Hematopoietic multipotent progenitor cell treated with erythropoietin and hydrocortisone succinate and interleukin-3 and kit ligand, for 6 days (in vitro differentiated cells): Measurements from ENCODE around the gene RBP3.
A peak's percentile ranks its signal among the peaks of the same experiment; 100 is the strongest.
"Not testable (repeated sequence)": the region's sequence is repeated elsewhere in the genome, so short reads cannot be mapped to it uniquely, and the experiment has no call there.

Experiments used
- DNase-seq: peaks from one replicate; pipeline ENCODE4 v3.0.0-alpha.2; 2015

The RBP3 gene

GRCh38 chr10:47376522-47377220 is 28.5 kb downstream of the RBP3 start:
- no peak for DNase-seq

- DNase-seq = no peak
Measured at GRCh38 chr10:47378183-47378510, 30.0 kb downstream of the RBP3 start.

DNA sequence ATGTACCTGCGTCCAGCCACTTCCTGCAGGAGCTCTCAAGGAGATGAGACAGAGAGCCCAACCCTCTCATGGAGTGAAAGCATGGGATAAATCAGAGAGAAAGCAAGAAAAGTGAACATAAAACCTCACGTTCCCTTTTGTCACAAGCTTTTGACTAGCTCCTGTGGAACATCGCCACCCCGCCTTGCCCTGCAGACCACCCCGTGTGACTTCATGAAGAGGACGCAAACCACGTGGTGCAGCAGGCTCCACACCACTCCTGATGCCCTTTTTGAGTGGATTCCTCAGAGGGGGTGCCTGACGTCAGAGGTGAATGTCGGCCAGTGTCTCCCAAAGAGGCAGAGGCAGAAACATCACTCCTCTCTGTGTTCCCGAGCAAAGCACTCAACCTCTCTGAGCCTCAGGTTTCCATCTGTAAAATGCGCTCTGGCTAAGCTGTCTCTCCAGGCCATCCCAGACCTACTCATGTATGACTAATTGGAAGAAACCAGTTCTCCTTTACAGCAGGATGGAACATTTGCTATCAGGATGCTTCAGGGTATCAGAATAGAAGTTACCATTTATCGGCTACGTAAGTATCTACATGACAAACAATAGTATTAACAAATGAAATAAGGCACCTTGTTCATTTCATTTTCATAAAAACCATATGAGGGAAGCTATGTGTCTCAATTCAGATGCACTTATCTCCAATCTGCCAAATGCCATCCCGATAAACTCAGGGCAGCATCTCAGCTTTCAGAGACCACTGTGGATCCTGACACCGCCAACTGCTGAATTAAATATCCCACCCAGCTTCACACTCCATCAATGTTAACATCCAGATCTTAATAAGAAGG is 30.7 kb downstream of the RBP3 start:
- no peak for DNase-seq

DNA sequence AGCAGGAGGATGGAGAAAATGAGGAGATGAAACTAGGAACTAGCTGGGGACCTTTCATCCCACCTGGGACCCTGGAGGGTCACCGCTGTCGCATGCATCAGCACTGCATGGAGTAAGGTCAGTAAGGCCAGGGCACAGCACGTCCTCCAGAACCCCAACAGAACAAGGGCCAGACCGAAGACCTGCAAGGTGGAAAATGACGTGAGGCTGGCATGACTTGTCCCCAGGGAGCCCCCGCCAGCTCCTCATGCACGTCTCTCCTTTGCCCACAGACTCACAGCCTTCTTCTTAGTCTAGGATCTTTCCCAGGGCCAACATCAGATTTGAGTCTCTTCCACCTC is 31.3 kb downstream of the RBP3 start:
- no peak for DNase-seq

GRCh38 chr10:47379901-47380300 is 31.7 kb downstream of the RBP3 start:
- DNase-seq = no peak

- DNase-seq = no peak
Measured at GRCh38 chr10:47380341-47381102, 32.4 kb downstream of the RBP3 start.

GRCh38 chr10:47381103-47381395 is 32.9 kb downstream of the RBP3 start:
- DNase-seq = no peak

GRCh38 chr10:47381427-47382379 is 33.5 kb downstream of the RBP3 start:
- DNase-seq = no peak

DNA sequence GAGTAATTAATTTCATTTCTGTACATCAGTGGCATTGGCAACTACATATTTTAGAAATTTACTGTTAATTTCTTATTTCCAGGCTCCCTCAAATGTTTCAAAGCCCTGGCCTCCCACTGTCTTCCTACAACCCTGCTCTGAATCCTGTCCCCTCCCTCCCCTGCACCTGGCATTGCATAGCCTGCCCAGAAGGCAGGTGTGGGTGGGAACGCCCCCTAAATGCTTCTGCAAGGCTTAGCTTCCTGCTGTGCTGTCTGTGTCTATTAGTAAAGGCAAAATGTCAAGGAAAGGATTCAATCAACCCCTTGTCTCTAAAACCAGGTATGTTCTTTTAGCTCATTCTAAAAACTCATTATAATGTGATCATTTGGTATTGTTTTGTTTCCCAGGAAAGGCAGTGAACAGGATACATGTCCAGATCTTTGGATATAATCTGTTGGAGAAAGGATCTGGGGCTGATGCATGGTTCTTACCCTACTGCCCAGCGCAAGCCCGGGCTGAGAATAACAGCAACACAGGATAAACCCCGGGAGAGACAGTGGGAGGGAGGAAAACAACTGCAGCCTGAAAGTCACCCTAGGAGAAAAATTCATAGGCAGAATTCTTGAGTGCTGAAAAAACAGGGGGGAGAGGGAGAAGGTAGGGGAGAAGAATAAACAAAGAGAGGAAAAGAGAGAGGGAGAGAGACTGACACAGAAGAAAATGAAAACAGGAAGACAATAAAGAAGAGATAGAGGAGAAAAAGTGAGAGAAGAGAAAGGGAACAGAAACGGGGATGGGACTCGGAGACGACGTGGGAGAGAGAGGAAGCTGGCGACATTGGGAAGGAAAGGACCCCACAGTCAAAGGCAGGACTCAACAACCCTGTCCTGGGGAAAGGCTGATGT is 35.3 kb downstream of the RBP3 start:
- no peak for DNase-seq

DNA sequence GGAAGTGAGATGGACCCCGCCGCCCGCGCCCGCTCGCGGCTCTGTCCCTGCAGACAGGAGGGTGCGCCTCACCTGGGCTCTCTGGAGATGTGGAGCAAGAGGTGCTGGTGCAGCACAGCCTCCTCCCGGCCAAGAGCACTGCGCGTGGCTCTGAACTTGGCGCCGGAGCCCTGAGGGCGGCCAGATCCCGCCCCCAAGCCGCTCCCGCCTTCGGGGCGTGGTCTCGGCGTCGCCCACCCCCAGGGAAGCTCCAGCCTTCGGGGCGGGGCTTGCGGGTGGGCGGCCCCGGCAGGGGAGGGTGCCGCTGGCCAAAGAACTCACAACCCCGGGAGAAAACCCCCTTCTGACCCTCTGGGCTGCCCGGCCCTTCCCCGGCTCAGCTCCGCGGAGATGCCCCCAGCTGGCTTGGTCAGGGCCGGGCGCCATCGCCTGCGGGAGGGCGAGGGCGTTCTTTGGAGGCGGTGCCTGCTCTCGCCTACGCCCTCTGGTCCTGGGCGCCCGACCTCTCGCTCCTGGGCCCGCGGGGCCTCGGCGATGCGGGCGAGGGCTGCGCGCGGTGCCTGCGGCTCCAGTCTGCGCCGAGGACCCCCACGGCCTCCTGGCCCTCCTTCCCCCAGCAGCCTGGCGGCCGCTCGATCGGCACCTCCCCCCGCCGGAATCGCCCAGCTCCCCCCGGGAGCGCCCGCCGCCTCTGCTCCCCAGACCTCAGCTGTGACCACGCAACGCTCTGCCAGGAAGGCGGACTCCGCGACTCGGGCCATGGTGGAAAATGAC is 36.2 kb downstream of the RBP3 start, which contains the start of gene ZNF488:
ZNF488 (minus strand) TSS at position 146 of the 774 bp plus-strand sequence. CDS start 15,464 bp downstream, outside the sequence.
- peak; percentile 86 for DNase-seq

- DNase-seq = not testable (repeated sequence)
Measured at GRCh38 chr10:47386104-47386503, 37.9 kb downstream of the RBP3 start.

DNA sequence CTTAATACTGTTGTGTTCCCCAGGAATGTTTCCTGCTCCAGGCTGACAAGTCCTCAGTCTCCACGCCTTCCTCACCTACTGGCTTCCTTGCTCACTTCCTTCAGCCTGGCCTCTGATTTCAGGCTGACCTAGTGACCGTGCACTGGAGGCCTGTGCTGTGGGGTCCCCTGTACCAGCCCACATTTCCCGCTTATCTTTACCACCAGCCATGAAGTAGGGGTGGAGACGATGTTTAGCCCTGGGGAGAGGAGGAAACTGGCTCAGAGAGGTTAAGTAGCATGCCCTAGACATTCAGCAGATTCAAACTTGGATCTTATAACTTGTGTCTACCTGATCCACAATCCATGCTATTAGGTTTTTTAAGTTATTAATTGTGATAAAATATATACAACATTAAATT is 40.7 kb downstream of the RBP3 start:
- no peak for DNase-seq

DNA sequence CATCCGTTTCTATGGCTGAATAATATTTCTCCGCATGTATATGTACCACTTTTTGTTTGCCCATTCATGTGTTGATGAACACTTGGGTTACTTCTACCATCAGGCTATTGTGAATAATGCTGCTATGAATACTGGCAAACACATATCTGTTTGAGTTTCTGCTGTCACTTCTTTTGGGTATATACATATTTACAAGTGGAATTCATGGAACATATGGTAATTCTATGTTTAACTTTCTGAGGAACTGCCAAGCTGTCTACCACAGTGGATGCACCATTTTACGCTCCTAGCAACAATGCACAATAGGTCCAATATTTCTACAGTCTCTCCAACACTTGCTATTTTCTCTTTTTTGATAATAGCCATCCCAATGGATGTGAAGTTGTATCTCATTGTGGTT is 41.5 kb downstream of the RBP3 start:
- no peak for DNase-seq

GRCh38 chr10:47396311-47396717 is 48.2 kb downstream of the RBP3 start:
- no peak for DNase-seq

DNA sequence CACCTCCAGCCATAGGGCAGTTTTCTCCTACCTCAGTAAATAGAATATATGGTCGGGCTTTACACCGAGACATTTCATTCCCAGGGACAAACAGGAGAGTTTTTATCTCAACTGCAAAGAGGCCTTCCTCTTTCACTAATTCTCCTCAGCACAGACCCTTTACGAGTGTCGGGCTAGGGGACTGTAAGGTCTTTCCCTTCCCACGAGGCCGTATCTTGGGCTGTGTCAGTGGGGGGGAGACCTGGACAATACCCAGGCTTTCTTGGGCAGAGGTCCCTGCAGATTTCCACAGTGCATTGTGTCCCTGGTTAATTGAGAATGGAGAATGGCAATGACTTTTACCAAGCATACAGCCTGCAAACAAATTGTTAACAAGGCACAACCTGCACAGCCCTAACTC is 49.1 kb downstream of the RBP3 start:
- no peak for DNase-seq

GRCh38 chr10:47400251-47400650 is 52.1 kb downstream of the RBP3 start:
- DNase-seq = no peak

DNA sequence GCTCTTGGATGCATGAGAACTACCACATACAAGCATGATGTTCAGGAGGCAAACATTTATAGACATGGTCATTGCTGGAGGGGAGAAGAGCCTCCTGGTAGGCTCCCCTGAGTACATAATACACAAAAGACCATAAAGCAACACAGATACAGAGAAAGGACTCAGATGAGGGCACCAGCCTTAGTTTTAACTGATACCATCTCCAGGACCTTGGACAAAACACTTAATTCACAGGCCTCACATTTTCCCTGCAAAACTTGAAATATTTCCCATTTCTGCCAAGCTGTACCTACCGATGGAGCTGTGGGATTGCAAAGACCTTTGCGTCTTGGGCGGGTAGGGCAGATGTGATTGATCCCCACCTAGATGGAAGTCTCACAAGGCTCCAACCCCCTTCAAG is 52.6 kb downstream of the RBP3 start:
- no peak for DNase-seq

GRCh38 chr10:47401210-47401609 is 53.0 kb downstream of the RBP3 start:
- DNase-seq = no peak

GRCh38 chr10:47401874-47402640 is 53.9 kb downstream of the RBP3 start:
- no peak for DNase-seq

GRCh38 chr10:47402641-47403301 is 54.6 kb downstream of the RBP3 start:
- DNase-seq = no peak
